ENCODE results near the gene TWF2. TPM values are rescaled to one million over a fixed set of nuclear protein-coding genes. Genes with fewer than 3 reads are reported as not detected.

The TWF2 gene
- total RNA-seq, 1 donor from 2014 or later: 95.2 TPM

- peak; percentile 84 for DNase-seq (ENCODE audit: low read depth)
Measured at GRCh38 chr3:52237657-52238172, 1.2 kb downstream of the TWF2 start.

- DNase-seq (ENCODE audit: low read depth): no peak
Measured at GRCh38 chr3:52237006-52237656, 1.8 kb downstream of the TWF2 start.

- no peak for DNase-seq (ENCODE audit: low read depth)
Measured at GRCh38 chr3:52236424-52236886, 2.5 kb downstream of the TWF2 start.

GRCh38 chr3:52234516-52235447 is 4.2 kb downstream of the TWF2 start:
- no peak for DNase-seq (ENCODE audit: low read depth)

GRCh38 chr3:52233968-52234367 is 5.0 kb downstream of the TWF2 start:
- no peak for DNase-seq (ENCODE audit: low read depth)

- no peak for DNase-seq (ENCODE audit: low read depth)
Measured at GRCh38 chr3:52233108-52233591, 5.8 kb downstream of the TWF2 start.

GRCh38 chr3:52232279-52233107 is 6.5 kb downstream of the TWF2 start:
- DNase-seq (ENCODE audit: low read depth): no peak

GRCh38 chr3:52231502-52232278 is 7.3 kb downstream of the TWF2 start:
- DNase-seq (ENCODE audit: low read depth): peak; percentile 30

- no peak for DNase-seq (ENCODE audit: low read depth)
Measured at GRCh38 chr3:52230889-52231499, 8.0 kb downstream of the TWF2 start.

GRCh38 chr3:52230461-52230860 is 8.5 kb downstream of the TWF2 start:
- DNase-seq (ENCODE audit: low read depth): no peak

- DNase-seq (ENCODE audit: low read depth): no peak
Measured at GRCh38 chr3:52229656-52230055, 9.3 kb downstream of the TWF2 start.

GRCh38 chr3:52228751-52229291 is 10.1 kb downstream of the TWF2 start:
- no peak for DNase-seq (ENCODE audit: low read depth)

GRCh38 chr3:52228266-52228665 is 10.7 kb downstream of the TWF2 start:
- no peak for DNase-seq (ENCODE audit: low read depth)

GRCh38 chr3:52227766-52228165 is 11.2 kb downstream of the TWF2 start:
- no peak for DNase-seq (ENCODE audit: low read depth)

GRCh38 chr3:52227117-52227516 is 11.8 kb downstream of the TWF2 start:
- no peak for DNase-seq (ENCODE audit: low read depth)

- DNase-seq (ENCODE audit: low read depth): no peak
Measured at GRCh38 chr3:52226229-52226817, 12.6 kb downstream of the TWF2 start.

- no peak for DNase-seq (ENCODE audit: low read depth)
Measured at GRCh38 chr3:52225452-52226228, 13.3 kb downstream of the TWF2 start, which contains the start of gene TLR9. Gene TLR9, minus strand, starts transcription at chr3:52225645. Its CDS starts 116 bp downstream, at chr3:52225529.

- DNase-seq (ENCODE audit: low read depth): no peak
Measured at GRCh38 chr3:52223449-52224408, 15.2 kb downstream of the TWF2 start.
